H9 (cell line): ENCODE results near the gene SLC35A1. TPM values are rescaled to one million over a fixed set of nuclear protein-coding genes. Genes with fewer than 3 reads are reported as not detected.
A peak's percentile ranks its signal among the peaks of the same experiment; 100 is the strongest.

Experiments
- DNase-seq: peaks from one replicate; pipeline ENCODE4 v3.0.0-alpha.2; 2017
- H2AFZ ChIP-seq: one replicate; pipeline ENCODE4 v1.6.1; 2013; ENCODE audit warnings: mild to moderate bottlenecking, low read length, control low read depth, moderate library complexity
- H2AK5ac ChIP-seq: 2 replicates; pipeline ENCODE4 v1.6.1; 2013; ENCODE audit warnings: low read length, control low read depth, mixed read lengths; ENCODE audit not compliant: insufficient read length
- H2BK120ac ChIP-seq: one replicate; pipeline ENCODE4 v1.6.1; 2013; ENCODE audit warnings: low read depth, mild to moderate bottlenecking, low read length, control low read depth, inconsistent platforms; ENCODE audit not compliant: poor library complexity, severe bottlenecking
- H2BK12ac ChIP-seq: 2 replicates; pipeline ENCODE4 v1.6.1; 2013; ENCODE audit warnings: low read length, control low read depth, mixed read lengths, low read depth; ENCODE audit not compliant: insufficient read length
- H2BK15ac ChIP-seq: 2 replicates; pipeline ENCODE4 v1.6.1; 2013; ENCODE audit warnings: low read depth, low read length, control low read depth
- H2BK20ac ChIP-seq: one replicate; pipeline ENCODE4 v1.6.1; 2013; ENCODE audit warnings: low read depth, mild to moderate bottlenecking, low read length, control low read depth, inconsistent platforms; ENCODE audit not compliant: poor library complexity, severe bottlenecking
- H2BK5ac ChIP-seq: 2 replicates; pipeline ENCODE4 v1.6.1; 2013; ENCODE audit warnings: low read length, control low read depth, mixed read lengths; ENCODE audit not compliant: insufficient read length
- H3K14ac ChIP-seq: 2 replicates; pipeline ENCODE4 v1.6.1; 2013; ENCODE audit warnings: low read length, control low read depth; ENCODE audit not compliant: insufficient read depth
- H3K18ac ChIP-seq: 2 replicates; pipeline ENCODE4 v1.6.1; 2013; ENCODE audit warnings: low read depth, mild to moderate bottlenecking, mixed read lengths, low read length, control low read depth; ENCODE audit not compliant: insufficient read length
- H3K23ac ChIP-seq: 2 replicates; pipeline ENCODE4 v1.6.1; 2013; ENCODE audit warnings: low read length, control low read depth, mixed read lengths, low read depth; ENCODE audit not compliant: insufficient read length
- H3K23me2 ChIP-seq: 2 replicates; pipeline ENCODE4 v1.6.1; 2013; ENCODE audit warnings: low read depth, mild to moderate bottlenecking, mixed read lengths, low read length, control low read depth; ENCODE audit not compliant: insufficient read length, poor library complexity, severe bottlenecking
- H3K27ac ChIP-seq: 2 replicates; pipeline ENCODE4 v1.5.1; 2013; ENCODE audit warnings: low read length, control low read depth, mixed read lengths, low read depth; ENCODE audit not compliant: insufficient read length
- H3K27me3 ChIP-seq: 2 replicates; pipeline ENCODE4 v1.6.1; 2013; ENCODE audit warnings: low read length, control low read depth, inconsistent platforms; ENCODE audit not compliant: insufficient read depth
- H3K4ac ChIP-seq: 2 replicates; pipeline ENCODE4 v1.6.1; 2013; ENCODE audit warnings: low read depth, mild to moderate bottlenecking, control low read depth, inconsistent platforms, low read length, moderate library complexity
- H3K4me1 ChIP-seq: 2 replicates; pipeline ENCODE4 v1.6.1; 2013; ENCODE audit warnings: low read length, control low read depth, inconsistent platforms; ENCODE audit not compliant: insufficient read depth
- H3K4me2 ChIP-seq: 2 replicates; pipeline ENCODE4 v1.6.1; 2013; ENCODE audit warnings: low read length, control low read depth, mixed read lengths; ENCODE audit not compliant: insufficient read length, insufficient read depth
- H3K56ac ChIP-seq: 2 replicates; pipeline ENCODE4 v1.6.1; 2013; ENCODE audit warnings: low read depth, mild to moderate bottlenecking, mixed read lengths, low read length, control low read depth; ENCODE audit not compliant: insufficient read length
- H3K79me1 ChIP-seq: 2 replicates; pipeline ENCODE4 v1.6.1; 2013; ENCODE audit warnings: low read depth, mild to moderate bottlenecking, moderate library complexity, low read length, control low read depth, inconsistent platforms; ENCODE audit not compliant: insufficient read depth, poor library complexity, severe bottlenecking
- H3K79me2 ChIP-seq: 2 replicates; pipeline ENCODE4 v1.6.1; 2013; ENCODE audit warnings: low read length, control low read depth, inconsistent platforms; ENCODE audit not compliant: insufficient read depth
- H3K9ac ChIP-seq: 2 replicates; pipeline ENCODE4 v1.6.1; 2013; ENCODE audit warnings: low read length, control low read depth, mixed read lengths; ENCODE audit not compliant: insufficient read length; ENCODE audit errors: extremely low read depth
- H3K9me3 ChIP-seq: one replicate; pipeline ENCODE4 v1.6.1; 2013; ENCODE audit warnings: low read depth, low read length, inconsistent platforms; ENCODE audit not compliant: control insufficient read depth
- H3T11ph ChIP-seq: one replicate; pipeline ENCODE4 v1.6.1; 2013; ENCODE audit warnings: mild to moderate bottlenecking, low read length, control low read depth, inconsistent platforms
- H4K20me1 ChIP-seq: one replicate; pipeline ENCODE4 v1.6.1; 2013; ENCODE audit not compliant: control insufficient read depth, insufficient read length, insufficient read depth
- H4K5ac ChIP-seq: 2 replicates; pipeline ENCODE4 v1.6.1; 2013; ENCODE audit warnings: low read depth, mild to moderate bottlenecking, mixed read lengths, low read length, control low read depth; ENCODE audit not compliant: insufficient read length
- H4K8ac ChIP-seq: replicated peaks from 2 replicates; pipeline ENCODE4 v1.6.1; 2013; ENCODE audit warnings: low read length, control low read depth, mixed read lengths, low read depth; ENCODE audit not compliant: insufficient read length
- H4K91ac ChIP-seq: 2 replicates; pipeline ENCODE4 v1.6.1; 2013; ENCODE audit warnings: low read depth, mild to moderate bottlenecking, moderate library complexity, mixed read lengths, low read length, control low read depth; ENCODE audit not compliant: insufficient read length
- H3K27ac Mint-ChIP-seq, 3 experiments: 2 replicates in 2 of 3; 3 replicates in 1 of 3; pipeline ENCODE4 v1.8.0; 2020 to 2021; ENCODE audit warnings: mixed read lengths in 3 of 3, mild to moderate bottlenecking in 1 of 3, moderate library complexity in 1 of 3
- H3K27me3 Mint-ChIP-seq: 2 replicates; pipeline ENCODE4 v1.8.0; 2021; ENCODE audit warnings: low read depth, mild to moderate bottlenecking, moderate library complexity, mixed read lengths
- H3K36me3 Mint-ChIP-seq, 3 experiments: 2 replicates in 2 of 3; 3 replicates in 1 of 3; pipeline ENCODE4 v1.8.0; 2020 to 2021; ENCODE audit warnings: low read depth in 3 of 3, mixed read lengths in 3 of 3; ENCODE audit not compliant: insufficient read depth in 1 of 3
- H3K4me1 Mint-ChIP-seq, 2 experiments: 2 replicates each; pipeline ENCODE4 v1.8.0; 2020; ENCODE audit warnings: mixed read lengths in 2 of 2
- H3K4me3 Mint-ChIP-seq, 2 experiments: 2 replicates in 1 of 2; 3 replicates in 1 of 2; pipeline ENCODE4 v1.8.0; 2020 to 2021; ENCODE audit warnings: mild to moderate bottlenecking in 2 of 2, mixed read lengths in 2 of 2, moderate library complexity in 1 of 2
- H3K9me3 Mint-ChIP-seq, 2 experiments: 2 replicates in 1 of 2; 3 replicates in 1 of 2; pipeline ENCODE4 v1.8.0; 2020; ENCODE audit warnings: mild to moderate bottlenecking in 2 of 2, mixed read lengths in 2 of 2, moderate library complexity in 1 of 2
- WGBS: extraction: QIAGEN DNeasy Blood & Tissue Kit; methylation state at CpG from one replicate; pipeline ENCODE4 v1.1.7; 2013; ENCODE audit warnings: missing lambda C conversion rate, low lambda C conversion rate, mixed read lengths; ENCODE audit not compliant: insufficient read length; ENCODE audit errors: extremely low coverage; 5-methylcytosine and 5-hydroxymethylcytosine counted together
- total RNA-seq: library from RNA; stranded (reverse); gene quantifications from 2 replicates; pipeline ENCODE4 v1.2.1, GENCODE V29; 2021
- TF ChIP-seq, protein P1 (sequence below): fragments of 200-600 bp; sonication (generic); conservative IDR thresholded peaks from 3 replicates; pipeline ENCODE4 v1.8.0; 2021; ENCODE audit warnings: antibody characterized with exemption, mild to moderate bottlenecking

SLC35A1 gene
- total RNA-seq, 1 experiment from 2014 or later, result 6.1 TPM

GRCh38 chr6:87539554-87539953 is 66.8 kb downstream of the SLC35A1 start:
- H3K56ac ChIP-seq, result no peak overlapping the region
- no peak overlapping the region for H3K4me2 ChIP-seq
- Mint-ChIP-seq H3K4me1 (no peaks in the 10 kb centered on the region), H3K9me3 (peaks cover 11 to 13% of the 10 kb centered on the region in 2 experiments; a peak in 2 of 5 replicates), H3K36me3 (peaks cover 35 to 60% (median 42%) of the 10 kb centered on the region in 3 experiments), H3K27ac (no peak overlapping the region), H3K27me3 (no peaks in the 10 kb centered on the region), H3K4me3 (no peak overlapping the region)
- no peak overlapping the region for H3K4ac ChIP-seq
- peak; percentile 29 for DNase-seq
- no peak overlapping the region for H2BK20ac ChIP-seq
- H2BK120ac ChIP-seq, result no peak overlapping the region
- H2AFZ ChIP-seq, result no peak overlapping the region
- H3K9ac ChIP-seq, result no peak overlapping the region
- no peaks in the 10 kb centered on the region for H3K79me1 ChIP-seq
- no peak overlapping the region for H4K8ac ChIP-seq
- H3T11ph ChIP-seq, result no peak overlapping the region
- no peak overlapping the region for H3K18ac ChIP-seq
- H3K14ac ChIP-seq, result no peak overlapping the region
- H3K9me3 ChIP-seq, result no peaks in the 10 kb centered on the region
- no peak overlapping the region for H2AK5ac ChIP-seq
- H4K91ac ChIP-seq, result no peak overlapping the region
- H3K23me2 ChIP-seq, result no peaks in the 10 kb centered on the region
- no peak overlapping the region for H2BK15ac ChIP-seq
- no peak overlapping the region for H4K5ac ChIP-seq
- no peaks in the 10 kb centered on the region for H3K27me3 ChIP-seq
- no peaks in the 10 kb centered on the region for H3K79me2 ChIP-seq
- no peaks in the 10 kb centered on the region for H4K20me1 ChIP-seq
- TF ChIP-seq, protein P1, sequence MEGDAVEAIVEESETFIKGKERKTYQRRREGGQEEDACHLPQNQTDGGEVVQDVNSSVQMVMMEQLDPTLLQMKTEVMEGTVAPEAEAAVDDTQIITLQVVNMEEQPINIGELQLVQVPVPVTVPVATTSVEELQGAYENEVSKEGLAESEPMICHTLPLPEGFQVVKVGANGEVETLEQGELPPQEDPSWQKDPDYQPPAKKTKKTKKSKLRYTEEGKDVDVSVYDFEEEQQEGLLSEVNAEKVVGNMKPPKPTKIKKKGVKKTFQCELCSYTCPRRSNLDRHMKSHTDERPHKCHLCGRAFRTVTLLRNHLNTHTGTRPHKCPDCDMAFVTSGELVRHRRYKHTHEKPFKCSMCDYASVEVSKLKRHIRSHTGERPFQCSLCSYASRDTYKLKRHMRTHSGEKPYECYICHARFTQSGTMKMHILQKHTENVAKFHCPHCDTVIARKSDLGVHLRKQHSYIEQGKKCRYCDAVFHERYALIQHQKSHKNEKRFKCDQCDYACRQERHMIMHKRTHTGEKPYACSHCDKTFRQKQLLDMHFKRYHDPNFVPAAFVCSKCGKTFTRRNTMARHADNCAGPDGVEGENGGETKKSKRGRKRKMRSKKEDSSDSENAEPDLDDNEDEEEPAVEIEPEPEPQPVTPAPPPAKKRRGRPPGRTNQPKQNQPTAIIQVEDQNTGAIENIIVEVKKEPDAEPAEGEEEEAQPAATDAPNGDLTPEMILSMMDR, result no peak
- H2BK12ac ChIP-seq, result no peak overlapping the region
- no peak overlapping the region for H3K27ac ChIP-seq
- H3K23ac ChIP-seq, result no peak overlapping the region
- no peak overlapping the region for H2BK5ac ChIP-seq
- WGBS, result no CpG with 5 or more reads among the region's 6 CpGs
- H3K4me1 ChIP-seq, result no peaks in the 10 kb centered on the region
